Activated CD8-positive, alpha-beta memory T cell treated with anti-CD3 and anti-CD28 coated beads for 4 hours (primary cell): ENCODE results near the gene HMGXB3.

Source experiments
- DNase-seq, 2 donors: peaks; one replicate each; pipeline ENCODE4 v3.0.0-alpha.2; 2020; ENCODE audit warnings: low read depth in 2 of 2

The HMGXB3 gene

DNA sequence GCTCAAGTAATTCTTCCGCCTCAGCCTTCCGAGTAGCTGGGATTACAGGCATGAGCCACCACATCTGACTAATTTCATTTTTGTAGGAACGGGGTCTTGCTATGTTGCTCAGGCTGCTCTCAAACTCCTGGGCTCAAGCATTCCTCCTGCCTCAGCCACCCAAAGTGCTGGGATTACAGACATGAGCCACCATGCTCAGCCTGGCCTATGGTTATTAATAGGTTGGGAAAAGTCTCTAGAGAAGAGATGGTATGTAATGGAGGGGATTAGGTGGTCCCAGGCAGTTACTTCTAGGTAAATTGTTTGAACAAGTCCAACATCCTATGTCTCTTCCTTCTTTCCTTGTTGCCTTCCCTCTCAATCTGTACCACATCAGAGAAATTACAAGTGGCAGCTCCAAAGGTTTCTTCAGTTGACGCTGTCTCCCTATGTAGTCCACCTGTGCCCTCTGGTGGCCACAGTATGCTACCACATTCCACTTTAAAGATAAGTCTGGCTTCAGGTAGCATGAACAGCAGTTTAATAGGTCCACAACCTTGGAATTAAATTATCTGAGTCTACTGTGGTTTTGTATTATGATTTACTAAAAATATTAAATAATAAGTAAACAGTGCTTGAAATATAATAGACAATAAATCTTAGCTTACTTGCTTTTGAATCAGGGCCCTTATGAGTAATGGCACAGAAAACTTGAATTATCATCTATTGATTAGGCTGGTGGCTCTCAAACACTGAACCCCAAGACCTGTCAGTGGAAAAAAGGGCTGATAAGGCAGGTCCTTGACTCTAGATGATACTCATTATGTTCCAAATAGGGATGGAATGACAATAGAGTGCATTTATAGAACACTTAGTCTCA lies 9.8 kb upstream of the HMGXB3 start:
- DNase-seq = peak; percentile 43

DNA sequence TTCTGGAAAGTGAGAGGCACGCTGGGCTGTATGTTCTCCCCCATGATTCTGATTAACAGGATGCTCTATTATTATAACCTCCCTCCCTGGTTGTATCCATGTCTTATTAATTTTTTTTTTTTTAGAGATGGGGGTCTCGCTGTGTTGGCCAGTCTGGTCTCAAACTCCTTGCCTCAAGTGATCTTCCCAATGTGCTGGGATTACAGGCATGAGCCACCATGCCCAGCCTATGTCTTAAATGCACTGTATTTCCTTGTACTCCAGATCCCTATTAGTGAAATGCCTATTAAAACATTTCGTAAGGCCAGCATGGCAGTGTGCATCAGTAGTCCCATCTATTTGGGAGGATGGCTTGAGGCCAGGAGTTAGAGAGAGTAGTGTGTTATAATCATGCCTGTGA lies 7.1 kb upstream of the HMGXB3 start:
- DNase-seq = no peak

GRCh38 chr5:149995385-149996204 lies 4.9 kb upstream of the HMGXB3 start:
- DNase-seq = no peak

- no peak for DNase-seq
These were observed 4.2 kb upstream of the HMGXB3 start for GRCh38 chr5:149996205-149996890.

GRCh38 chr5:149998281-149998680 lies 2.3 kb upstream of the HMGXB3 start:
- DNase-seq = no peak

GRCh38 chr5:149999359-149999758 lies 1.2 kb upstream of the HMGXB3 start:
- DNase-seq = no peak

GRCh38 chr5:149999866-150000255 lies 678 bp upstream of the HMGXB3 start:
- no peak for DNase-seq

- peak in 1 of 2 donors; percentile 10 for DNase-seq
These were observed 586 bp downstream of the HMGXB3 start for GRCh38 chr5:150000990-150001659.

GRCh38 chr5:150001660-150002486 lies 1.3 kb downstream of the HMGXB3 start:
- DNase-seq = peak; percentile 18 to 36

GRCh38 chr5:150006318-150006717 lies 5.8 kb downstream of the HMGXB3 start:
- DNase-seq = no peak

- no peak for DNase-seq
These were observed 6.5 kb downstream of the HMGXB3 start for GRCh38 chr5:150007050-150007449.

GRCh38 chr5:150009671-150010387 lies 9.3 kb downstream of the HMGXB3 start:
- no peak for DNase-seq

DNA sequence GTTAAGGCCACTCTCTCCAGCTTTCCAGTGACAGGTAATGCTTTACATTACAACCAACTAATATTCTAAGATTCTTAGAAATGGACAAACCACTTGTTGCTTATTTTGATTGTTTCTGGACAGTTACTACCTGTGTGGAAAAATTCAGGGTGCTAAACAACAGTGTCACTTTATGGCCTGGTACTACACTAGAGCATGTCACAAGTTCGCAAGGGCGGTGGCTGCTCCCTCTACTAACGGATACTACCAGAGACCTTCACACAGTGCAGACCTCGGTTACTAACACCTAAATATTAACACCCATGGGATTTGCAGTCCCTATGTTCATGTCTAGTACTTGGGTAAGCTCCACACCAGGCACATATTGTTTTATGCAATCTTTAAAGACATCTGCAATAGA lies 13.4 kb downstream of the HMGXB3 start:
- no peak for DNase-seq

DNA sequence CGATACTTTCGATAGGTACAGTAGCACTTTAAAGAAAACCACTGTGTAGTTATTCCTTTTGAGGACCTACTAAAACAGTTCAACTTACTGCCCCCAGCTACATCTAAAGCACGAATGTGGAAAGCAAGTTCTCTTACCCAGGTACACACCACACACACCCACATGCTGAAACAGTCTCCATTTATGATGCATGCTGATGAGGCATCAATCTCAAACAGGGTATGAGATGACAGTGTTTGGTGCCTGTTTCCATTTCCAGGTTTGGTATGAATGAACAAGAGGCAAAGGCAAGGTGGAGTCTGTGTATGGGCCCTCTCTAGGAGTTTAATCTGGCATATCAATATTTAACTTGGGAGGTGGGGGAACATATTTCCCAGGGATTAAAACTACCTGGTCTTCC lies 13.9 kb downstream of the HMGXB3 start:
- DNase-seq = no peak

DNA sequence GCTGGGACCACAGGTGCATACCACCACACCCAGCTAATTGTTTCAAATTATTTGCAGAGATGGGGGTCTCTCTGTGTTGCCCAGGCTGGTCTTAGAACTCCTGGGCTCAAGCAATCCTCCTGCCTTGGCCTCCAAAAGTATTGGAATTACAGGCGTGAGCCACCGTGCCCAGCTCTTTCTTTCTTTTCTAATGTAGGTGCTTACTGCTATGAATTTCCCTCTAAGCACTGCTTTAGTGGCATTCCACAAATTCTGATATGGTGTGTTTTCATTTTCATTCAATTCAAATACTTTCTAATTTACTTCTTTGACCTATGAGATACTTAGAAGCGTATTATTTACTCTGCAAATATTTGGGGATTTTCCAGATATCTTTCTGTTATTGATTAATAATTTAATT lies 14.9 kb downstream of the HMGXB3 start:
- no peak for DNase-seq

GRCh38 chr5:150016537-150016936 lies 16.0 kb downstream of the HMGXB3 start:
- no peak for DNase-seq

GRCh38 chr5:150017226-150018005 lies 16.9 kb downstream of the HMGXB3 start:
- no peak for DNase-seq

GRCh38 chr5:150020249-150020648 lies 19.7 kb downstream of the HMGXB3 start:
- DNase-seq = no peak

DNA sequence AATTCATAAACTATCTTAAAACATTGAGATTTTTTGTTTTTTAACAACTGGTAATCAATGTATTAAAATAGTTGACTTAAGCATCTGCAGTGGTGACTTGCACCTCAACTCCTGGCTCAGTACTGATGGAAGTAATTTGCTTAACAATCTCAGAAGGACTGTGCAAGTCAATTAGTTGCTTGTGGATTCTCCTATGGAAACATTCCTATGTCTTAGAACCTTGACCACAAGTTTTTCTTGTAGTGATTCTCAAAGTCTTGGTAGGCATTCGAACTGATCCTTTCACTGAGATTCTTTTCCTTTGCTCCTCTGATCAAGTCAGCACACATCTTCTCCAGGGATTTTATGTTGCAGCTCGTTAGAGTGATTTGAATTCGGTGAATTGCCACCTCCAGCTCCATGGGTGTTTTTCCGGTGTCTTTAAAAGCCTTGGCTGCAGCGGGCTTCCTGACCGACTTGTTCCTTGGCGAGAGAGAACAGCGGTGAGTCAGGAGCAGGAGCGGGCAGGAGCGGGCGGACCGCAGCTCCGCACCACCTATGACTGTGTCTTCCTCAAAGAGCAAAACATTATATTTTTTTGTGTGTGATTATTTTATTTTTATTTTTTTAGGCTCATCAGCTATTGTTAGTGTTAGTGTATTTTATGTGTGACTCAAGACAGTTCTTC lies 21.1 kb downstream of the HMGXB3 start:
- DNase-seq = no peak
